Ectodermal cell (in vitro differentiated cells): ENCODE results near the gene SGCD.

ENCODE experiments used
- H3K27ac ChIP-seq: 2 replicates; pipeline ENCODE4 v1.7.0; 2013; ENCODE audit warnings: mild to moderate bottlenecking, low read depth, low read length; ENCODE audit not compliant: insufficient read depth, poor library complexity, severe bottlenecking
- H3K27me3 ChIP-seq: 2 replicates; pipeline ENCODE4 v1.7.0; 2013; ENCODE audit warnings: mild to moderate bottlenecking, low read length; ENCODE audit not compliant: insufficient read depth, control insufficient read depth, poor library complexity, severe bottlenecking
- H3K36me3 ChIP-seq: one replicate; pipeline ENCODE4 v1.7.0; 2013; ENCODE audit warnings: low read length; ENCODE audit not compliant: control insufficient read depth, insufficient read depth
- H3K4me1 ChIP-seq: one replicate; pipeline ENCODE4 v1.7.0; 2013; ENCODE audit warnings: low read length; ENCODE audit not compliant: control insufficient read depth, insufficient read depth
- H3K4me3 ChIP-seq: 2 replicates; pipeline ENCODE4 v1.7.0; 2013; ENCODE audit warnings: low read depth, low read length, control low read depth; ENCODE audit not compliant: insufficient read depth
- H3K9me3 ChIP-seq: 2 replicates; pipeline ENCODE4 v1.7.0; 2013; ENCODE audit warnings: mild to moderate bottlenecking, low read length, moderate library complexity; ENCODE audit not compliant: control insufficient read depth
- WGBS, 2 experiments: methylation state at CpG; one replicate each; pipeline ENCODE4 v1.1.7; 2013; ENCODE audit warnings: missing lambda C conversion rate in 2 of 2; 5-methylcytosine and 5-hydroxymethylcytosine counted together

The SGCD gene

GRCh38 chr5:156435101-156435500 lies 108.1 kb downstream of the SGCD start:
- Histone ChIP-seq H3K36me3 (no peaks in the 10 kb centered on the region), H3K4me1 (no peaks in the 10 kb centered on the region), H3K9me3 (no peaks in the 10 kb centered on the region), H3K4me3 (no peak overlapping the region), H3K27ac (no peak overlapping the region), H3K27me3 (no peaks in the 10 kb centered on the region)
- 99 to 100% methylated on average over 3 of the region's 3 CpGs for WGBS, 2 experiments

DNA sequence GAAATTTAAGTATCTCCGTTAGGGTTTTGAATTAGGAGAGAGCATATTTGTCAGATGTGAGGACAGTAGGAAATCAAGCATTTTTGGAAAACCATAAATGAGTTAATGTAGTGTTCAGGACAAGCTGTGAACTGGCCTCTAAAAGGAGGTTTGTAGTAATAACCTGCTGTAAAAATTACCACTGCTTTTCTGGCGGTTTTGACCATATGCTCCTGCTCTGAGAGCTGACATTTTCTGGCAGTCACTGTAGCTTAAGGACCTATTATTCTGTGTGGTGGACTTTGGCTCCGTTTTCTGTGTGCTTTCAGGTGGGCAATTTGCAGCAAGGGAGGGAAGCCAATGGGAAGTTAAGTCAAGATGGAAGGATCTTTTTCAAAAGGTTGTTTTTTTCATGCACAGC lies 111.1 kb downstream of the SGCD start:
- no peak overlapping the region for H3K27ac ChIP-seq
- 81 to 84% methylated on average over 3 of the region's 3 CpGs for WGBS, 2 experiments
- H3K27me3 ChIP-seq: no peaks in the 10 kb centered on the region
- H3K9me3 ChIP-seq: no peaks in the 10 kb centered on the region
- H3K36me3 ChIP-seq: no peaks in the 10 kb centered on the region
- no peaks in the 10 kb centered on the region for H3K4me1 ChIP-seq
- H3K4me3 ChIP-seq: no peak overlapping the region

DNA sequence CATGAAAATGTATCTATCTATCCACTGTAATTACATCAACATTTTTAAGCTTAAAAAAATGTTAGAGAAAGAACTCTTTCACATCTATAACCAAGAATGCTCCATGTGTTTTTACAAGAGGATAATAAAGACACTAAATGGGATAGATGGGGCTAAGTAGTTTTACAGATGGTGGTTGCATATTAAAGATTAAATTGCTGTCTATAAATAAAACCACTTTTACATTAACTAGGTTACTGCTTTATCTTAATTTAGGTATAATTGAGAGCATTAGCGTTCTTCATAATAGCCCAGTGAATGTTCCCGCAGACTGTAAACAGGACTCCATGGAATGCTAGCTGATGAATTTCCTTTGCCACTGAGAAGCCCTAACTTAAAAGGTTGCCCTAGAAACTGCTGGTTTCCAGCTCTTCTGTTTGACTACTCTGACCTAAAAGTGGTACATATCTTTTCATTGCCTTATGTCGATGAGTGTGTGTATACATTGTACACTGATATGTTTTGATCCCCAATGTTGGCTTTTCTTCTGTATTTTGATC lies 117.9 kb downstream of the SGCD start:
- Histone ChIP-seq H3K9me3 (no peaks in the 10 kb centered on the region), H3K27me3 (no peaks in the 10 kb centered on the region), H3K4me1 (no peaks in the 10 kb centered on the region), H3K27ac (no peak overlapping the region), H3K36me3 (no peaks in the 10 kb centered on the region), H3K4me3 (no peak overlapping the region)
- WGBS, 2 experiments: 94 to 98% methylated on average over 2 to 3 of the region's 3 CpGs

- Histone ChIP-seq H3K4me1 (no peaks in the 10 kb centered on the region), H3K36me3 (no peaks in the 10 kb centered on the region), H3K4me3 (no peak overlapping the region), H3K27me3 (no peaks in the 10 kb centered on the region), H3K27ac (no peak overlapping the region), H3K9me3 (no peaks in the 10 kb centered on the region)
- WGBS, 2 experiments: 55 to 81% methylated on average over 3 to 4 of the region's 4 CpGs
Measured at GRCh38 chr5:156446526-156446925, 119.6 kb downstream of the SGCD start.

GRCh38 chr5:156450778-156451177 lies 123.8 kb downstream of the SGCD start:
- no peak overlapping the region for H3K4me3 ChIP-seq
- WGBS, 2 experiments: no CpG with 5 or more reads among the region's 2 CpGs
- H3K27me3 ChIP-seq: no peaks in the 10 kb centered on the region
- H3K4me1 ChIP-seq: no peaks in the 10 kb centered on the region
- H3K9me3 ChIP-seq: no peaks in the 10 kb centered on the region
- H3K27ac ChIP-seq: no peak overlapping the region
- no peaks in the 10 kb centered on the region for H3K36me3 ChIP-seq

- H3K4me3 ChIP-seq: no peak overlapping the region
- H3K27ac ChIP-seq: no peak overlapping the region
- H3K27me3 ChIP-seq: no peaks in the 10 kb centered on the region
- no peaks in the 10 kb centered on the region for H3K9me3 ChIP-seq
- no peaks in the 10 kb centered on the region for H3K36me3 ChIP-seq
- H3K4me1 ChIP-seq: no peaks in the 10 kb centered on the region
- WGBS, 2 experiments: 100% methylated on average over 1 of the region's 1 CpG
Measured at GRCh38 chr5:156451505-156451904, 124.5 kb downstream of the SGCD start.

DNA sequence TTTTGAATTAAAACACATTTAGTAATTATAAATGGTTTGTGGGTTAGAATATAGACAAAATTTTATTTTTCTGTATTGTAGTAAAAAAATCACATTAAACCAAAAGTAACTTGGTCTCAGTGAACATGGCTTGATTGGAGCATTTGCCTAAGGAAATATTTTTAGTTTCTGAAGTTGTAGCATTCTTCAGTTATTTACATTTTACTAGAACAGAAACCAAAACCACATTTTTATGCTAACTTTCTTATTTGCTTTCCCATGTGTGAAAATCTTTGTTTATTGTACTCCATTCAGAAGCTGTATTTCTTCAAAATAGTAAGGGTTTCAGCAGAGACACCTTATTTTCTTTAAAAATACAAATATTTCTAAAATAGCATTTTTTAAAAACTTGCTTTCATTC lies 129.9 kb downstream of the SGCD start:
- H3K9me3 ChIP-seq: no peaks in the 10 kb centered on the region
- no peaks in the 10 kb centered on the region for H3K4me1 ChIP-seq
- H3K27ac ChIP-seq: no peak overlapping the region
- no peaks in the 10 kb centered on the region for H3K27me3 ChIP-seq
- H3K4me3 ChIP-seq: no peak overlapping the region
- H3K36me3 ChIP-seq: no peaks in the 10 kb centered on the region

GRCh38 chr5:156459812-156460385 lies 132.9 kb downstream of the SGCD start:
- H3K27ac ChIP-seq: no peak overlapping the region
- WGBS, 2 experiments: 94 to 100% methylated on average over 1 of the region's 1 CpG
- no peaks in the 10 kb centered on the region for H3K36me3 ChIP-seq
- H3K4me3 ChIP-seq: no peak overlapping the region
- no peaks in the 10 kb centered on the region for H3K9me3 ChIP-seq
- no peaks in the 10 kb centered on the region for H3K27me3 ChIP-seq
- no peaks in the 10 kb centered on the region for H3K4me1 ChIP-seq

GRCh38 chr5:156460471-156460870 lies 133.5 kb downstream of the SGCD start:
- H3K4me3 ChIP-seq: no peak overlapping the region
- no peaks in the 10 kb centered on the region for H3K36me3 ChIP-seq
- no peaks in the 10 kb centered on the region for H3K27me3 ChIP-seq
- H3K9me3 ChIP-seq: no peaks in the 10 kb centered on the region
- no peaks in the 10 kb centered on the region for H3K4me1 ChIP-seq
- no peak overlapping the region for H3K27ac ChIP-seq

DNA sequence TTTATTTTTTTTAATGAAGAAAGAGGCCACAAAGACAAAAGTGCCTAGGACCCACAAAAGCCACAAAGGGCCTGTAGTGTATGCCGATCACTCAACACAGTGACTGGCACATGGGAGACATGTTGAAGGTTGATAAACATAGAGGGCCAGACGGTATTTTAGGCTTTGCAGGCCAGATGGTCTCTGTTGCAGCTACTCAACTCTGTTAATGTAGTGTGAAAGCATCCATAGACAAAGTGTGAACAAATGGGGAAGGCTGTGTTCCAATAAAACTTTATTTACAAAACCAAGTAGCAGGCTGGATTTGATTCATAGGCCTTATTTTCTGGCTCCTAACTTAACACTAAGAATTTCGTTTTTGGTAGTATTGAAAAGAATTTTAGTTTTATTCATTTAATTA lies 139.9 kb downstream of the SGCD start:
- Histone ChIP-seq H3K9me3 (no peaks in the 10 kb centered on the region), H3K27ac (no peak overlapping the region), H3K4me3 (no peak overlapping the region), H3K27me3 (no peaks in the 10 kb centered on the region), H3K4me1 (no peaks in the 10 kb centered on the region), H3K36me3 (no peaks in the 10 kb centered on the region)
- WGBS, 2 experiments: 94 to 98% methylated on average over 2 of the region's 3 CpGs

- Histone ChIP-seq H3K4me3 (no peak overlapping the region), H3K27ac (no peak overlapping the region), H3K4me1 (no peaks in the 10 kb centered on the region), H3K36me3 (no peaks in the 10 kb centered on the region), H3K27me3 (no peaks in the 10 kb centered on the region), H3K9me3 (no peaks in the 10 kb centered on the region)
- 97 to 98% methylated on average over 3 of the region's 3 CpGs for WGBS, 2 experiments
Measured at GRCh38 chr5:156469636-156470035, 142.7 kb downstream of the SGCD start.
